Ishikawa (cell line): ENCODE measurements around the gene EFCAB9.

Experiments used
- CREB1 ChIP-seq: IDR thresholded peaks from 2 replicates; pipeline ENCODE4 v1.6.1; 2012; ENCODE audit warnings: low read depth
- EP300 ChIP-seq: IDR thresholded peaks from 2 replicates; pipeline ENCODE4 v1.6.1; 2012; ENCODE audit warnings: borderline replicate concordance
- MAX ChIP-seq: IDR thresholded peaks from 2 replicates; pipeline ENCODE4 v1.6.1; 2012
- NFIC ChIP-seq: IDR thresholded peaks from 2 replicates; pipeline ENCODE4 v1.6.1; 2012
- RAD21 ChIP-seq: IDR thresholded peaks from 2 replicates; pipeline ENCODE4 v1.6.1; 2012; ENCODE audit warnings: low read depth
- REST ChIP-seq: IDR thresholded peaks from 2 replicates; pipeline ENCODE4 v1.6.1; 2012; ENCODE audit warnings: low read depth, mild to moderate bottlenecking
- TAF1 ChIP-seq: IDR thresholded peaks from 2 replicates; pipeline ENCODE4 v1.6.1; 2012; ENCODE audit warnings: low read depth, mild to moderate bottlenecking
- YY1 ChIP-seq: IDR thresholded peaks from 2 replicates; pipeline ENCODE4 v1.6.1; 2012; ENCODE audit warnings: low read depth
- ZBTB7A ChIP-seq: IDR thresholded peaks from 2 replicates; pipeline ENCODE4 v1.6.1; 2012; ENCODE audit warnings: low read depth

- no peak for TF ChIP-seq MAX
- no peak for TF ChIP-seq NFIC
- no peak for TF ChIP-seq REST
- no peak for TF ChIP-seq YY1
- no peak for TF ChIP-seq EP300
- no peak for TF ChIP-seq ZBTB7A
- no peak for TF ChIP-seq CREB1
- no peak for TF ChIP-seq TAF1
- no peak for TF ChIP-seq RAD21
Observed at GRCh38 chr5:172148381-172148780, 45.6 kb upstream of the EFCAB9 start.
